Mucosa of gallbladder (tissue), 1 donor: ENCODE data around the gene RASAL1. TPM values are rescaled to one million over a fixed set of nuclear protein-coding genes. Genes with fewer than 3 reads are reported as not detected.

Source experiments
- DNase-seq: peaks from one replicate; pipeline ENCODE4 v3.0.0-alpha.2; 2020; ENCODE audit warnings: low spot score
- total RNA-seq: library from RNA; stranded (reverse); gene quantifications from one replicate; pipeline ENCODE4 v1.2.1, GENCODE V29; 2021
- donor health status: DM: no; HTN: no; CAD: no.

RASAL1 gene
- total RNA-seq, 1 donor from 2014 or later, result 0.92 TPM

DNA sequence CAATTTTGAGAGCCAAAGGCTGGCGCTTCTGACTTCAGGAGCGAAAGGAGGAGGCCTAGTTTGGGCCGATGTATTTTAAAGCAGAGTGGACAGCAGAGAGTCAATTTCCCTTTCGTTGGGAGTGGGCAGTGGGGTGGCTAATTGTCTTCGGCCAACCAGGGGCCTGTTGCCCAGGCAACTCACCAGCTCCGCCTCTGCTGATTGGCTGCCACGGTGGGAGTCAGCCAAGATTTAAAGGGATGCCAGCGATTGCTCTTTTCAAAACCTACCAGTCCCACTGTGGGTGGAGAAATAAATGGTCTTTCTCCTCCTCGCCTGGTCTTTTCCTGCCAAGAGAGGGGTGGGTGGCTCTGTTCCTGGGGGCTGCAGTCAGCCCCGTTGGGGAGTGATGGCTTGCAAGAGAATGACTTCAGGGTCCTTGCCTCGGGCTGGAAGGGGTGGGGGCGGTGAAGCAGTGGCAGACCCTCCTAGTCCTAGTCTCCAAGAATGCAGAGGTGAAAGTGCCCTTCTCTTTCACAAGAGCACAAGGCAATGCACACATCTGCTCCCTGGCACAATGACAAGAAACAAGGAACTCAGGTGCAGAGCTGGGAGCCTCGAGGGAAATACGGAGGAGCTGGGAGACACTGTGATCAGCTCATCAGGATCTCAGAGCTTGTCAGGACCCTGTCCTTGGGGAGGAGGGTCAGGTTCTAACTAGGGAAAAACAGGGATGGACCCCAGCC is 37.7 kb downstream of the RASAL1 start:
- DNase-seq, result peak; percentile 34

DNA sequence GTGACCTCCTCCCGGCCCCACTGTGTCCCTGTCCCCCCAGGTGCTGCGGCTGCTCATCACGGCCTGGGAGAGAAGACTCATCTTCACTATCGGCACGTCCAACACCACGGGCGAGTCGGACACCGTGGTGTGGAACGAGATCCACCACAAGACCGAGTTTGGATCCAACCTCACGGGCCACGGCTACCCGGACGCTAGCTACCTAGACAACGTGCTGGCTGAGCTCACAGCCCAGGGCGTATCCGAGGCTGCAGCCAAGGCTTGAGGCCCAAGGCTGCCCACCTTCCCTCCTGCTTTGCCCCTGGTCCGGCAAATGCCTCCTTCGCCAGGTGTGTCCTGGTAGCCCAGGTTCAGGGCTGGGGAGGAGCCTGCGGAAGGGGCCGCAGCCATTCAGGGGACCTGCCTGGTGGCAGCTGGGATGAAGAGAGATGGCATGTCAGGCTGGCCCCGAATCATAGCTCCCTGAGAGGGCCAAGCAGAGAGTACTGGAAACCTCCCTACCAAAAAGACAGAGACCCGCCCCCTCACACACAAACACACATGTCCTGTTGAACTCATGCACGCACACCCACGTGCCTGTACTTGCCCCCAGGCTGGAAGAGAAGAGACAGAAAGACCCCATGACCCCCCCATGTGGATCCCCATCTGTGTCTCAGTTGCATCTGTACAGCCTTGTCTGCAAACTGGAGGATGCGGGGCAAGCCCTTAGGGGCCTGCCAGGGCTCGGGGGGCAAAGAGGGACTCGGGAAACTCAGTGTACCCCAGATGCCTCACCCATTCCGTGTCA is 38.7 kb downstream of the RASAL1 start:
- DNase-seq, result no peak

DNA sequence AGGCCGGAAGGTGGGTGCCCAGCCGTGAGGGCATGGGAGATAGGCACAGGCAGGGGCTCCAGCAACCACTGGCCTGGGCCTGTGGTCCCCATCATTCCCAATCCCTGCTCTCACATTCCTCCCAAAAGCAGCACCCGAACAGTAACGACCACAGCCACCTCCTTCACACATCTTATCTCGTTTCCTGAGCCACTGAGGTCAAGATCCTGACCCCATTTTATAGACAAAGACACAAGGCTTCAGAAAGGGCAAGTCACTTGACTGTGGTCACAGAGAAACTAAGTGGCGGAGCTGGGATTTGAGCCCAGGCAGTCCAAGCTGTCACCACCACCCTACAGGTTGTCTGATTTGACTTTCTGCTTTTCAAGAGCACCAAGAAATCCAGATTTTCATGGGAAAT is 40.2 kb downstream of the RASAL1 start:
- DNase-seq, result no peak

DNA sequence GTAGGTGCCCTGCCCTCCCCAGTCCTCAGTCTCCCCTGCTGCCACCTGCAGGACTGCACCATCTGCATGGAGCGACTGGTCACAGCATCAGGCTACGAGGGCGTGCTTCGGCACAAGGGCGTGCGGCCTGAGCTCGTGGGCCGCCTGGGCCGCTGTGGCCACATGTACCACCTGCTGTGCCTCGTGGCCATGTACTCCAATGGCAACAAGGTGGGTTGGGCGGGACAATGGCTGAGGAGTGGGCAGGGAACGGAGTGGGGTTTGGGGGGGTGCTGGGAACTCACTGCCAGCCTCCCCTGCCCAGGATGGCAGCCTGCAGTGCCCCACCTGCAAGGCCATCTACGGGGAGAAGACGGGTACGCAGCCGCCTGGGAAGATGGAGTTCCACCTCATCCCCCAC is 40.8 kb downstream of the RASAL1 start:
- DNase-seq, result no peak

DNA sequence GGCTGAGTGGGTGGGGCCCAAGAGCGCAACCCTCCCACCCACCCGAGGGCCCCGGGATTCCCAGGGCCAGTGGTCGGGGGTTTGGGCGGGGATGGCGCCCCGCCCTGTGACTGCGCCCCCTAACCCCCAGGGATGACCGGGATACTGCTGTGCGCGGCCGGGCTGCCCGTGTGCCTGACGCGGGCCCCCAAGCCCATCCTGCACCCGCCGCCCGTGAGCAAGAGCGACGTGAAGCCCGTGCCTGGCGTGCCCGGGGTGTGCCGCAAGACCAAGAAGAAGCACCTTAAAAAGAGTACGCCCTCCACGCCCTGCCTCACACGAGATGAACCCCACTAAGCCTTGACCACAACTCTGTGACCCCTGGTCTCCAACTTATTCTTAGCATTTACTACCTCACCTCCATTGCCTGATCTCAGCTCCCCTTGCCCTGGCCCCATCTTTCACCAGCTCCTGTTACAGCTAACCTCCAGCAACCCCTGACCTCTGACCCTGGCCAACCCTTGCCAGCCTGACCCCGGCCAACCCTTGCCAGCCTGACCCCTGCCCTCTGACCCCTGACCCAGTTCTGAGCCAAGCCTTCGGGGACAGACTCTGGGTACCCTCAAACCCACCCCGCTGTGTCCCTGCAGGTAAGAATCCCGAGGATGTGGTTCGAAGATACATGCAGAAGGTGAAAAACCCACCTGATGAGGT is 42.0 kb downstream of the RASAL1 start:
- DNase-seq, result no peak

DNA sequence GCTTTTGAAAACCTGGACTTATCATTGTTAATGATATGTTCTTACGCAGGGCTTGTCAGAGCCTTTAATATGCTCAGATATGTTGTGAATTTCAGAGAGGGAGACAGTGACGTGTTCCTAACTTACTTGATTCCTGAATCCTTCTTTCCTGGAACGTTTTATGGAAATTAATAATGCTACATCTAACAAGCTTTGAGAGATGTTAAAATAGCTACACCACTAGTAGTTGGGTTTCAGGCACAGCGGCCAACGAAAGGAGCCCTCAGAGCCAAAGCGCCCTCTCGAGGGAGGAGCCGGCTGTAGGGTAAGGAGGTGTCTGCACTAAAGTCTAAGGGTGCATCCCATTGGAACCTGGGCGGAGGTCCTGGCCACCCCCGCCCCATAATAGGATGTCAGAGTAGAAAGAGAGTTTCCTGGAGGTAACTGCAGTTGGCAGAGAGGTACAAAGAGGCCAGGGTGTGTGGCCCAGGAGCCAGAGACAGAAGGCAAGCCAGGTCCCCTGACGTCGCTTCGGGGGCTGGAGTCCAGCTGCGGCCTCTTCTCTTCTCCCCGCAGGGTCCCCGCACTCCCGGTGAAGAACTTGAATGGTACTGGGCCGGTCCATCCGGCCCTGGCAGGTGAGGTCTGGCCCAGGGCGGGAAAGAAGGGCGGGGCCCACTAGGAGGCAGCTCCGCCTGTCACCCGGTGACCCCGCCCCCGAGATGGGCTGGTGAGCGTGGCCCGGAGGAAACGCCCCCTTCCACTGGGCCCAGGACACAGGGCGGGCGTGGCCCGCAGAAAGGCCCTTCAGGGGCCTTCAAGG is 42.8 kb downstream of the RASAL1 start:
- peak; percentile 23 for DNase-seq

DNA sequence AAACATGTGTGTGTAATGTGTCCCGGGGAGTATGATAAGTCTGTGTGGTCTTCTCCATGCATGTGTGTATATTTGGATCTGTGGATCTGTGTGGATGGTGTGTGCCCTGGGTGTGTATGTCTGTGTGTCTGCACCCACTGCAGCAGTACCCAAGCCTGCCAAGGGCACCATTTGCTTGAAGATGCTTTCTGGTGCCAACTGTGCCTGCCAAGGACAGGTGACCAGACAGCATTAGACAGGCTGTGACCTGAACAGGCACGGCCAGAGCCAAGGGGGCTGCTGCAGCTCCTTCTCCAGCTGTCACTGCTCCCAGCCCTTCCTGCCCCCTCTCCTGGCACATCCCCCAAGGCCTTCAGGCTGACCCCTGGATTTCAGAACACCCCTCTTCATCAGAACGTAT is 44.1 kb downstream of the RASAL1 start:
- no peak for DNase-seq

DNA sequence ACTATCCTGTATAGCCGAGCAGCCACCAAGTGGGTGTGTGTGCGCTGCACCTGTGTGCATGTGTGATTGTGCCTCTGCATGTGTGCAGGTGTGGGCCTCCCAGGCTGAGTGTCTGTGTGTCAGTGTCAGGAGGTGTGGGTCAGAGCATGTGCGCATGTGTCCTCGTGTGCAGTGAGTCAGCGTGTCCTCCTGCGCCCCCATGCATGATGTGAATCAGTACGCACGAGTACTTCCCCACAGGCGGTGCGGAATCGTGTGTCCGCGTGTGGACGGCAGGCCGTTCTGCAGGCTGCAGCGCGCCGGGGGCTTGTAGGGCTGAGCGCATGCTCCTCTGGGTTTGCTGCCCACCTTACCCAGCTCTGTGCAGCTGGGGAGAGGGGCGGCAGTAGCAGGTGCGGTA is 44.8 kb downstream of the RASAL1 start:
- DNase-seq, result no peak

DNA sequence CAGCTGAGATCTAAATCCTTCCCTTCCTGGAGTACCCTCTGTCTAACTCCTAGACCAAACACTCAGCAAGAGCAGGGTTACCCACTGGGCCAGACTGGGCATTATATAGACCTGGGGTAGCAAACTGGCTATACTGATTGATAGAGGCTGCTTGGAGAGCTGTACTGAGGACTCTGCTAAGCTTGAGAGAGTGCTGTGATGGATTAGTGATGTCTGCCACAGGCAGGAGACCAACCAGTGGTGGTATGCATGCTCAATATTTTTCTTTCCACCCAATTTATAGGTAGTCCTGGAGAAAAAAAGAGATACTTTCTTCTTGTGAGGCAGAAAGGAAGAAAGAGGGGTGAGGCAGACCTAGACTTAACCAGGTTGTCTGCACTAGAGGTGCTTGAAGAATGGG is 45.7 kb downstream of the RASAL1 start:
- DNase-seq, result no peak

DNA sequence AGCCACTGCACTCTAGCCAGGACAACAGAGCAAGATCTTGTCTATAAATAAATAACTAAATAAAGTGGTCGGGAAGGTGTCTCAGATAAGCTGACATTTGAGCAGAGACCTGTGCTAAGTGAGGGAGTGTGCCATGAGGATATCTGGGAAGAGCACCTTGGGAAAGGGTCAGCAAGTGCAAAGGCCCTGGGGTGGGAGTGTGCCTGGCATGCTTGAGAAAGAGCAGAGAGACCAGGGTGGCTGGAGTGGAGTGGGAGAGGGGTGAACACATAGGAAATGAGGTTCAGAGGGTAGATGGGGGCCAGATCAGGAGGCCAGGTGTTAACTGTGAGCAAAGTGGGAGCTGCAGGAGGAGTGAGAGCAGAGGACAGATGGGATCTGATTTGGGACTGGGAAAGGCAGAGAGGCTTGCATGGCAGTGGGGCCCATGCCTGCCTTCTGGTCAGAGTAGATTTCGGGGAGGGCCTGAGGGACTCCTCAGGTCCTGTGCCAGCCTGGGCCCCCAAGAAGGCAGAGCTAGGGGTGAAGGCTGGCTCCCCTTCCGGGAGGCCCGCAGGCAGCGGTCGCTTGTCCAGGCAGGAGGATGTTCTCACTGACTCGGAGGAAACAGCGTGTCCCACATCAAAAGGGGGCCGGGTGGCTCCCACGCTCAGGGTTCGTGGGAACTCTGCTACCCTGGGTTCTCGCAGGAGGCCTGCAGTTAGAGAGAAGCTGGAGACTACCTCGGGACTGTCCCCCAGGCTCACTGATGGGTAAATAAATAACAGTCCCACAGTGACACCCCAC is 46.4 kb downstream of the RASAL1 start:
- no peak for DNase-seq

DNA sequence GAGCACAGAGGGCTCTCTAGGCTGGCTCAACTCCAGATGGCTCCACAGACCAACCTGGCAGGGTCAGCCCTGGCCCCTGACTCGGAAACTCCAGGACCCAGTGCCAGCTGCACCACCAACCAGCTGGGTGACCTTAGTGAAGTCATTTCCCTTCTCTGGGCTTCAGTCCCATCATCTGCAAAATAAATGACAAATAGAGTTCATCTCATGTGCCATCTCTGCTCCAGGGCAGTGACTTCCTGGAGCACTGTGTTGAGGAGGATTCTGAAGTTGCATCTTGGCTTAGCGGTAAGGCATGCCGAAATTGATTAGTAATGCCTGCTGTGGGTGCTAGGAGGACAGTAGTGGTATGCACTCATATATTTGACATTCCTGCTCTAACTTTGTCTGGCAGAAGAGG is 47.5 kb downstream of the RASAL1 start:
- DNase-seq, result no peak

DNA sequence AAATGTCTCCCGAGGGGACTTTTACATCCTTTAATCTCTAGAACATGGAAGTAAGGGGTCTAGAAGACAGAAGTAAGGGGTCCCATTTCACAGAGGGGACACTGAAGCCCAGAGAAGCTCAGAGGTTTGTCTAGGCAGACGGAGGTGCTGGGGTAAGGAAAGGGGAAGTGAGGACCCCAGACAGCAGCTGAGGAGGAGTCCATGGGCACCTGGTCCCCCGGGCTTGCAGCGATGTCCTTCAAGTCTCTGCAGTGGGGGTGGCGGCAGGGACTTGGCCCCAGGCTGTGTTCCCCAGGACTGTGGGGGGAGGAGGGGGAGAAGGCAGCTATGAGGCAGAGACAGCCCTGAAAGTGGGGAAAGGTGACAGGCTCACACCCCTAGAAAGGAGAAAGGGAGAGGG is 48.4 kb downstream of the RASAL1 start:
- DNase-seq, result no peak

DNA sequence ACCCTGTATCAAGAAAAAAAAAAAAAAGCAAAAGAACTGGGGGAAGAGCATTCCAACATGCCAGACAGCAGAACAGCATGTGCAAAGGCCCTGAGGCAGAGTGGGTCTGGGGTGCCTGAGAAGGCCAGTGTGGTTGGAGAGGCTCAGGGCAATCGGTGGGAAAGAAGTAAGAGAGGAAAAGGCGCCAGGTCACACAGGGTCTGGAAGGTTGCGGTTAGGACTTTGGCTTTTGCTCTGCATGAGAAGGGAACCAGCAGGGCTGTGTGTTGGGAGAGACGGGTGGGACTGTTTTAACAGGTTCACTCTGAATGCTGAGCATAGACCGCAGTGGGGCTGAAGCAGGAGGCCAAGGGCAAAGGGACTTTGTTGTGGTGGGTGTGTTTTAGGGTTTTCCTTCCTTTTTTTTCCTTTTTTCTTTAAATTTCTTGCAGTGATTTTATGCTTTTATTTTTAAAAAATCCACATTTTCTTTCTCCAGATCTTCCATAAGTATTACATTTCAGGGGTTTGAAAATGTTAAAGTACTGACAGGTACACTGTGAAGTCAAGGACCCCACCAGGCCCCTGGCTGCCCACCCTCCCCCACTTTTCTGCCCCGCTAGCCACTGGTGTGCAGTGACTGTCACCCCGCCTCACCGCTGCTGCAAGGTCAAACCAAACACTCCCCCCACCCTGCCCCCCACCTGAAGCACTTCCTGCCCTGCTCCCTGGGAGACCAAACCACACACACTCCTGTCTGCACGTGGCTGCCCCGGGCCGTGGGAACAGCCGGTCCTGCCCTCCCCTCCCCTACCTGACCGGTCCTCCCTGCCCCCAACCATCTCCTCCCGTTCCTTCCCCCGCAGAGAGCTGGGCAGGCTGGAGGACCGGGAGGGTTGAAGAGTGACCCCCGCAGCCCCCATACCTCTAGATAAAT is 49.1 kb downstream of the RASAL1 start:
- DNase-seq, result no peak

DNA sequence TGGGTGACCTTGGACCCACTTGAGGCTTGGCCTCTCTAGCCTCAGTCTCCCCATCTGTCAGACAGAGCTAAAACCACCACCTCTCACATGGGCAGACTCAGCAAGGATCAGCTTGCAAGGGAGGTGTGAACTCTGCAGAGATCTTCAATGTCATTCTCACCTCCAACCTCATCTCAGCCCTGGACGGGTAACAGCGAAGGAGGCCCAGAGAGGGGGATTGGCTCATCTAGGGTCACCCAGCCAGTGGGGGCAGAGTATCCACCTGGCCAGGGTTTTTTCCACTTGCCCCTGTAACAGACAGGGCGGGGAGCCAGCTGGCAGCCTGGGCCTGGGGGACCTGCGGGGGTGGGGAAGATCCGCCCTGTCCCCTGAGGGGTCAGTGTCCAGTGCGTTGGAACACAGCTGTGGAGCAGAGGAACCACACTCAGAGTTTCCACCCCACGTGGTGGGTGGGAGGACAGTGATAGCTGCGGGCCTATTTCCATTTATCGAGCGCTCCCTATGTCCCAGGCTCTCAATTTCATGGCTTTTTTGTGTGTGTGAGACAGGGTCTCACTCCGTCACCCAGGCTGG is 51.6 kb downstream of the RASAL1 start:
- no peak for DNase-seq

DNA sequence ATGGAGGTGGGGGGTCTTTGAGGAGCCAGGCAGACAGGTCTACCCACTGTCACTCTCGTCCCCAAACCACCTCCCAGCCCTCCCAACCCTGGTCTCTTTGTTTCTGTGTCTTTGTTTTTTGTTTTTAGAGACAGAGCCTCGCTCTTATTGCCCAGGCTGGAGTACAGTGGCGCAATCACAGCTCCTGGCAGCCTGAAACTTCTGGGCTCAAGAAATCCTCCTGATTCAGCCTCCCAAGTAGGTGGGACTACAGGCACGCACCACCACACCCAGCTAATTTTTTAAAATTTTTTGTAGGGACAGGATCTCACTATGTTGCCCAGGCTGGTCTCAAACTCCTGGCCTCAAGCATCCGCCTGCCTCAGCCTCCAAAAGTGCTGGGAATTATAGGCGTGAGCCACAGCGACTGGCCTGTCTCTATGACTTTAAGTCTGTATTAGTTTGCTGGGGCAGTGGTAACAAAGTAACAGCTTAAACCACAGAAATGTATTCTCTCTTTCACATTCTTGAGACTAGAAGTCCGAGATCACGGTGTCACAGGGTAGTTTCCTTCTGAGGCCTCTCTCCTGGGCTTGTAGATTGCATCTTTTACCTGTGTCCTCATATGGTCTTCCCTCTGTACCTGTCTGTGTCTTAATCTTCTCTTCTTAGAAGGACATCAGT is 52.9 kb downstream of the RASAL1 start:
- no peak for DNase-seq

DNA sequence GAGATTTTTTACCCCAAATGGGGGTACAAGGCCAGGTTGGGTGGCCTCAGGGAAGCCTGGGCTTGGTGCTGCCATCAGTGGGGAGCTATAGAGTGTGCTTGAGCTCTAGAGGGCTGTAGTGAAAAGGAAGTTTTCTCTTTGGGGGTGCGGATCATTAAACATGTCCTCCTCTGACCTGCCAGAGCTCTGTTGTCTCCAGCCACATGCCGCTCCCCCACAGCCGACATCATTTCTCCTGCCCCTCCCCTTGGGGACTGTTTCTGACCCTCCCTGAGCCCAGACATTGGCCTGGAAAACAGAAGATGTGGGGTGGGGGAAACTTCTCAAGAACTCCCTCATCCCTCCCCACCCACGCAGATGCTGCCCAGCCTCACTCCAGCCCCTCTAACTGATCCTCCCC is 53.7 kb downstream of the RASAL1 start:
- no peak for DNase-seq

DNA sequence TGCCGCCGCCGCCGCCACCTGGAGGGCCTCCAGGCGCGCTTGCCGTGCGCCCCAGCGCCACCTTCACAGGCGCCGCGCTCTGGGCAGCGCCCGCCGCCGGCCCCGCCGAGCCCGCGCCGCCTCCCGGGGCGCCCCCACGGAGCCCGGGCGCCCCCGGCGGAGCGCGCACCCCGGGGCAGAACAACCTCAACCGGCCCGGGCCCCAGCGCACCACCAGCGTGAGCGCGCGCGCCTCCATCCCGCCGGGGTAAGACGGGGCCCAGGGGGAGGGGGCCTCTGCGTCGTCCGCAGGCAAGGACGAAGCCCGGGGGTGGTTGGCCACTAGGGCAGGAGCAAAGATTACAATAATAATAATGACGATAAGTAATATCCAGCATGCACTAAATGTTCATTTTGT is 57.7 kb downstream of the RASAL1 start:
- no peak for DNase-seq

DNA sequence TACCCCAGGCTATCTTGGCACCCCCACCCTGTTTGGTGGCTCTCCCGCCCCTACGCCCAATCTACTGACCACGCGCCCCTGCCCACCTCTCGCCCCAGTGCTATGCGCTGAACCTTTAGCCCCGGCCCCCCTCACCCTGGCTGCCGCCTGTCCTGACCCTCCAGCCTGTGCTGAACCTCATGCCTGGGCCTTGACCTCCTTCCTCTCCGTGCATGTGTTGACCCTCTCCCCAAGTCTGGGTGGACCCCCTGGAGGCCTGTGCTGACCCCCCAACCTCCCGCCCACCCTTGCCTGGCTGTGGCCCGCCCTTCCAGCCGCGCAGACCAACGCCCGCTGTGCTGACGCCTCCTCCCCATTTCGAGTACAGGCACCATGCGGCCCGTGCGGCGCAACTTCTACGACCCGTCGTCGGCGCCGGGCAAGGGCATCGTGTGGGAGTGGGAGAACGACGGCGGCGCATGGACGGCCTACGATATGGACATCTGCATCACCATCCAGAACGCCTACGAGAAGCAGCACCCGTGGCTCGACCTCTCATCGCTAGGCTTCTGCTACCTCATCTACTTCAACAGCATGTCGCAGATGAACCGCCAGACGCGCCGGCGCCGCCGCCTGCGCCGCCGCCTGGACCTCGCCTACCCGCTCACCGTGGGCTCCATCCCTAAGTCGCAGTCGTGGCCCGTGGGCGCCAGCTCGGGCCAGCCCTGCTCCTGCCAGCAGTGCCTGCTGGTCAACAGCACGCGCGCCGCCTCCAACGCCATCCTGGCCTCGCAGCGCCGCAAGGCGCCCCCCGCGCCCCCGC is 58.3 kb downstream of the RASAL1 start:
- no peak for DNase-seq
